ENCODE results near the gene KCNQ4.

GRCh38 chr1:40839943-40840335, 56.4 kb downstream of the KCNQ4 start:
- no peak for TF ChIP-seq POLR2A (IDR thresholded peaks at IDR 0.05)
- no peak for TF ChIP-seq CTCF (IDR thresholded peaks at IDR 0.05)
